ENCODE results near the gene LITAFD.

Gene LITAFD

GRCh38 chr16:8846401-8846932, 35.7 kb upstream of the LITAFD start:
- Histone ChIP-seq H3K27me3 (ENCODE audit: insufficient read depth, poor library complexity, severe bottlenecking) (no peaks in the 10 kb centered on the region), H3K4me1 (ENCODE audit: insufficient read depth, poor library complexity, severe bottlenecking) (peaks cover 34% of the 10 kb centered on the region), H3K4me3 (ENCODE audit: severe bottlenecking) (no peak overlapping the region), H3K27ac (ENCODE audit: poor library complexity, severe bottlenecking) (peak overlapping the region; percentile 98), H3K36me3 (ENCODE audit: low read depth) (peaks cover 31% of the 10 kb centered on the region), H3K9me3 (ENCODE audit: severe bottlenecking) (no peaks in the 10 kb centered on the region)
- DNase-seq (ENCODE audit: low spot score) (no peak), ATAC-seq (ENCODE audit: low read depth) (no peak)
- TF ChIP-seq CTCF (IDR thresholded peaks at IDR 0.05; ENCODE audit: poor library complexity, severe bottlenecking): no peak

- peaks cover 35% of the 10 kb centered on the region for H3K4me1 ChIP-seq (ENCODE audit: insufficient read depth, poor library complexity, severe bottlenecking)
- H3K27me3 ChIP-seq (ENCODE audit: insufficient read depth, poor library complexity, severe bottlenecking): no peaks in the 10 kb centered on the region
- no peak overlapping the region for H3K4me3 ChIP-seq (ENCODE audit: severe bottlenecking)
- TF ChIP-seq CTCF (IDR thresholded peaks at IDR 0.05; ENCODE audit: poor library complexity, severe bottlenecking): no peak
- ATAC-seq (ENCODE audit: low read depth): no peak
- peaks cover 33% of the 10 kb centered on the region for H3K36me3 ChIP-seq (ENCODE audit: low read depth)
- no peak for DNase-seq (ENCODE audit: low spot score)
- peak overlapping the region; percentile 98 for H3K27ac ChIP-seq (ENCODE audit: poor library complexity, severe bottlenecking)
- H3K9me3 ChIP-seq (ENCODE audit: severe bottlenecking): no peaks in the 10 kb centered on the region
Observed at GRCh38 chr16:8847145-8847544, 35.0 kb upstream of the LITAFD start.

GRCh38 chr16:8847623-8848022, 34.5 kb upstream of the LITAFD start:
- no peak for DNase-seq (ENCODE audit: low spot score)
- ATAC-seq (ENCODE audit: low read depth): no peak
- H3K9me3 ChIP-seq (ENCODE audit: severe bottlenecking): no peaks in the 10 kb centered on the region
- peak overlapping the region; percentile 98 for H3K27ac ChIP-seq (ENCODE audit: poor library complexity, severe bottlenecking)
- H3K27me3 ChIP-seq (ENCODE audit: insufficient read depth, poor library complexity, severe bottlenecking): no peaks in the 10 kb centered on the region
- no peak for TF ChIP-seq CTCF (IDR thresholded peaks at IDR 0.05; ENCODE audit: poor library complexity, severe bottlenecking)
- H3K4me3 ChIP-seq (ENCODE audit: severe bottlenecking): no peak overlapping the region
- peaks cover 38% of the 10 kb centered on the region for H3K36me3 ChIP-seq (ENCODE audit: low read depth)
- peaks cover 35% of the 10 kb centered on the region for H3K4me1 ChIP-seq (ENCODE audit: insufficient read depth, poor library complexity, severe bottlenecking)

GRCh38 chr16:8848231-8848938, 33.8 kb upstream of the LITAFD start:
- no peak for ATAC-seq (ENCODE audit: low read depth)
- no peak for DNase-seq (ENCODE audit: low spot score)
- no peaks in the 10 kb centered on the region for H3K27me3 ChIP-seq (ENCODE audit: insufficient read depth, poor library complexity, severe bottlenecking)
- H3K36me3 ChIP-seq (ENCODE audit: low read depth): peaks cover 45% of the 10 kb centered on the region
- no peak overlapping the region for H3K4me3 ChIP-seq (ENCODE audit: severe bottlenecking)
- H3K9me3 ChIP-seq (ENCODE audit: severe bottlenecking): no peaks in the 10 kb centered on the region
- TF ChIP-seq CTCF (IDR thresholded peaks at IDR 0.05; ENCODE audit: poor library complexity, severe bottlenecking): no peak
- peaks cover 35% of the 10 kb centered on the region for H3K4me1 ChIP-seq (ENCODE audit: insufficient read depth, poor library complexity, severe bottlenecking)
- H3K27ac ChIP-seq (ENCODE audit: poor library complexity, severe bottlenecking): peak overlapping the region; percentile 98

- ATAC-seq (ENCODE audit: low read depth) (peak; percentile 73), DNase-seq (ENCODE audit: low spot score) (peak; percentile 91)
- Histone ChIP-seq H3K4me3 (ENCODE audit: severe bottlenecking) (no peak overlapping the region), H3K9me3 (ENCODE audit: severe bottlenecking) (no peaks in the 10 kb centered on the region), H3K36me3 (ENCODE audit: low read depth) (peaks cover 50% of the 10 kb centered on the region), H3K4me1 (ENCODE audit: insufficient read depth, poor library complexity, severe bottlenecking) (peaks cover 35% of the 10 kb centered on the region), H3K27me3 (ENCODE audit: insufficient read depth, poor library complexity, severe bottlenecking) (no peaks in the 10 kb centered on the region), H3K27ac (ENCODE audit: poor library complexity, severe bottlenecking) (peak overlapping the region; percentile 98)
- TF ChIP-seq CTCF (IDR thresholded peaks at IDR 0.05; ENCODE audit: poor library complexity, severe bottlenecking): no peak
Observed at GRCh38 chr16:8848939-8849391, 33.2 kb upstream of the LITAFD start.
